ENCODE data around the gene GMDS.

Gene GMDS

GRCh38 chr6:2171728-2172127 lies 73.7 kb downstream of the GMDS start:
- in situ Hi-C loops (cut with MboI; ENCODE audit: low sequenced_read_pairs): no loop called here

GRCh38 chr6:2168480-2168879 lies 76.9 kb downstream of the GMDS start:
- H3K4me3 ChIP-seq: no peak overlapping the region
- H3K9me3 ChIP-seq: no peaks in the 10 kb centered on the region
- DNase-seq (ENCODE audit: low spot score in 2 of 2): no peak
- in situ Hi-C loops (cut with MboI; ENCODE audit: low sequenced_read_pairs): no loop called here
- no peaks in the 10 kb centered on the region for H3K36me3 ChIP-seq (replicated peaks)
- no peaks in the 10 kb centered on the region for H3K27me3 ChIP-seq (ENCODE audit: low read depth)
- H3K4me1 ChIP-seq: no peaks in the 10 kb centered on the region

More at GRCh38 chr6:2171728-2172127, 73.7 kb downstream of the GMDS start:
- H3K4me1 ChIP-seq: no peaks in the 10 kb centered on the region
- no peaks in the 10 kb centered on the region for H3K9me3 ChIP-seq
- no peak overlapping the region for H3K4me3 ChIP-seq
- H3K36me3 ChIP-seq (replicated peaks): no peaks in the 10 kb centered on the region
- no peaks in the 10 kb centered on the region for H3K27me3 ChIP-seq (ENCODE audit: low read depth)
- no peak for DNase-seq (ENCODE audit: low spot score in 2 of 2)

- DNase-seq (ENCODE audit: low spot score in 2 of 2): no peak
- in situ Hi-C loops (cut with MboI; ENCODE audit: low sequenced_read_pairs): no loop called here
- Histone ChIP-seq H3K27me3 (ENCODE audit: low read depth) (no peaks in the 10 kb centered on the region), H3K4me3 (no peak overlapping the region), H3K9me3 (no peaks in the 10 kb centered on the region), H3K36me3 (replicated peaks) (no peaks in the 10 kb centered on the region), H3K4me1 (peaks cover 6% of the 10 kb centered on the region)
Measured at GRCh38 chr6:2166717-2167116, 78.7 kb downstream of the GMDS start.

GRCh38 chr6:2165286-2165685 lies 80.1 kb downstream of the GMDS start:
- no peaks in the 10 kb centered on the region for H3K9me3 ChIP-seq
- no peak for DNase-seq (ENCODE audit: low spot score in 2 of 2)
- no peaks in the 10 kb centered on the region for H3K27me3 ChIP-seq (ENCODE audit: low read depth)
- H3K4me1 ChIP-seq: peaks cover 6% of the 10 kb centered on the region
- no peak overlapping the region for H3K4me3 ChIP-seq
- no peaks in the 10 kb centered on the region for H3K36me3 ChIP-seq (replicated peaks)
- in situ Hi-C loops (cut with MboI; ENCODE audit: low sequenced_read_pairs): no loop called here

- H3K36me3 ChIP-seq (replicated peaks): no peaks in the 10 kb centered on the region
- in situ Hi-C loops (cut with MboI; ENCODE audit: low sequenced_read_pairs): no loop called here
Measured at GRCh38 chr6:2164481-2164880, 80.9 kb downstream of the GMDS start.

GRCh38 chr6:2162079-2162445 lies 83.3 kb downstream of the GMDS start:
- Histone ChIP-seq H3K9me3 (no peaks in the 10 kb centered on the region), H3K27me3 (ENCODE audit: low read depth) (no peaks in the 10 kb centered on the region), H3K4me1 (peaks cover 6% of the 10 kb centered on the region), H3K4me3 (no peak overlapping the region), H3K36me3 (replicated peaks) (no peaks in the 10 kb centered on the region)
- in situ Hi-C loops (cut with MboI; ENCODE audit: low sequenced_read_pairs): no loop called here
- DNase-seq (ENCODE audit: low spot score in 2 of 2): no peak

More at GRCh38 chr6:2164481-2164880, 80.9 kb downstream of the GMDS start:
- H3K9me3 ChIP-seq: no peaks in the 10 kb centered on the region
- DNase-seq (ENCODE audit: low spot score in 2 of 2): no peak
- no peak overlapping the region for H3K4me3 ChIP-seq
- no peaks in the 10 kb centered on the region for H3K27me3 ChIP-seq (ENCODE audit: low read depth)
- H3K4me1 ChIP-seq: peaks cover 6% of the 10 kb centered on the region

- no peak overlapping the region for H3K4me3 ChIP-seq
- H3K27me3 ChIP-seq (ENCODE audit: low read depth): no peaks in the 10 kb centered on the region
- no peaks in the 10 kb centered on the region for H3K9me3 ChIP-seq
- in situ Hi-C loops (cut with MboI; ENCODE audit: low sequenced_read_pairs): no loop called here
- H3K36me3 ChIP-seq (replicated peaks): no peaks in the 10 kb centered on the region
- peak in 1 of 2 experiments; percentile 24 for DNase-seq (ENCODE audit: low spot score in 2 of 2)
- H3K4me1 ChIP-seq: peaks cover 6% of the 10 kb centered on the region
Measured at GRCh38 chr6:2158596-2159271, 86.7 kb downstream of the GMDS start.

- Histone ChIP-seq H3K9me3 (no peaks in the 10 kb centered on the region), H3K27me3 (ENCODE audit: low read depth) (no peaks in the 10 kb centered on the region), H3K4me3 (no peak overlapping the region), H3K4me1 (peaks cover 6% of the 10 kb centered on the region), H3K36me3 (replicated peaks) (no peaks in the 10 kb centered on the region)
- no peak for DNase-seq (ENCODE audit: low spot score in 2 of 2)
- in situ Hi-C loops (cut with MboI; ENCODE audit: low sequenced_read_pairs): no loop called here
Measured at GRCh38 chr6:2157441-2158127, 87.8 kb downstream of the GMDS start.

- Histone ChIP-seq H3K27me3 (ENCODE audit: low read depth) (no peaks in the 10 kb centered on the region), H3K36me3 (replicated peaks) (no peaks in the 10 kb centered on the region), H3K4me1 (no peaks in the 10 kb centered on the region; the same call in 1 of the 2 replicates), H3K4me3 (no peak overlapping the region), H3K9me3 (no peaks in the 10 kb centered on the region)
- in situ Hi-C loops (cut with MboI; ENCODE audit: low sequenced_read_pairs): no loop called here
- no peak for DNase-seq (ENCODE audit: low spot score in 2 of 2)
Measured at GRCh38 chr6:2155206-2155605, 90.2 kb downstream of the GMDS start.

GRCh38 chr6:2149361-2150006 lies 95.9 kb downstream of the GMDS start:
- H3K4me3 ChIP-seq: no peak overlapping the region
- no peak for DNase-seq (ENCODE audit: low spot score in 2 of 2)
- H3K27me3 ChIP-seq (ENCODE audit: low read depth): no peaks in the 10 kb centered on the region
- no peaks in the 10 kb centered on the region for H3K36me3 ChIP-seq (replicated peaks)
- no peaks in the 10 kb centered on the region for H3K9me3 ChIP-seq
- H3K4me1 ChIP-seq: peaks cover 5% of the 10 kb centered on the region
- in situ Hi-C loops (cut with MboI; ENCODE audit: low sequenced_read_pairs): no loop called here

GRCh38 chr6:2148748-2149147 lies 96.7 kb downstream of the GMDS start:
- in situ Hi-C loops (cut with MboI; ENCODE audit: low sequenced_read_pairs): no loop called here
- H3K36me3 ChIP-seq (replicated peaks): no peaks in the 10 kb centered on the region
- no peaks in the 10 kb centered on the region for H3K9me3 ChIP-seq
- peaks cover 5% of the 10 kb centered on the region for H3K4me1 ChIP-seq
- no peak overlapping the region for H3K4me3 ChIP-seq
- no peaks in the 10 kb centered on the region for H3K27me3 ChIP-seq (ENCODE audit: low read depth)
- no peak for DNase-seq (ENCODE audit: low spot score in 2 of 2)

GRCh38 chr6:2147766-2148448 lies 97.5 kb downstream of the GMDS start:
- no peaks in the 10 kb centered on the region for H3K36me3 ChIP-seq (replicated peaks)
- no peak for DNase-seq (ENCODE audit: low spot score in 2 of 2)
- no peaks in the 10 kb centered on the region for H3K9me3 ChIP-seq
- in situ Hi-C loops (cut with MboI; ENCODE audit: low sequenced_read_pairs): no loop called here
- no peak overlapping the region for H3K4me3 ChIP-seq
- no peaks in the 10 kb centered on the region for H3K27me3 ChIP-seq (ENCODE audit: low read depth)
- H3K4me1 ChIP-seq: peaks cover 5% of the 10 kb centered on the region

GRCh38 chr6:2147261-2147660 lies 98.1 kb downstream of the GMDS start:
- Histone ChIP-seq H3K4me1 (peaks cover 5% of the 10 kb centered on the region), H3K36me3 (replicated peaks) (no peaks in the 10 kb centered on the region), H3K4me3 (no peak overlapping the region), H3K9me3 (no peaks in the 10 kb centered on the region), H3K27me3 (ENCODE audit: low read depth) (no peaks in the 10 kb centered on the region)
- in situ Hi-C loops (cut with MboI; ENCODE audit: low sequenced_read_pairs): no loop called here
- no peak for DNase-seq (ENCODE audit: low spot score in 2 of 2)

GRCh38 chr6:2144210-2144609 lies 101.2 kb downstream of the GMDS start:
- DNase-seq (ENCODE audit: low spot score in 2 of 2): no peak
- Histone ChIP-seq H3K4me1 (peaks cover 18% of the 10 kb centered on the region), H3K36me3 (replicated peaks) (no peaks in the 10 kb centered on the region), H3K4me3 (no peak overlapping the region), H3K27me3 (ENCODE audit: low read depth) (no peaks in the 10 kb centered on the region), H3K9me3 (no peaks in the 10 kb centered on the region)
- in situ Hi-C loops (cut with MboI; ENCODE audit: low sequenced_read_pairs): no loop called here
